Right forelimb (tissue), 1 donor: ENCODE measurements around the gene PIANP.

ENCODE experiments used
- DNase-seq: peaks from one replicate; pipeline ENCODE4 v3.0.0-alpha.2; 2018

The PIANP gene

GRCh38 chr12:6703631-6704030 is 3.0 kb upstream of the PIANP start:
- DNase-seq = no peak

DNA sequence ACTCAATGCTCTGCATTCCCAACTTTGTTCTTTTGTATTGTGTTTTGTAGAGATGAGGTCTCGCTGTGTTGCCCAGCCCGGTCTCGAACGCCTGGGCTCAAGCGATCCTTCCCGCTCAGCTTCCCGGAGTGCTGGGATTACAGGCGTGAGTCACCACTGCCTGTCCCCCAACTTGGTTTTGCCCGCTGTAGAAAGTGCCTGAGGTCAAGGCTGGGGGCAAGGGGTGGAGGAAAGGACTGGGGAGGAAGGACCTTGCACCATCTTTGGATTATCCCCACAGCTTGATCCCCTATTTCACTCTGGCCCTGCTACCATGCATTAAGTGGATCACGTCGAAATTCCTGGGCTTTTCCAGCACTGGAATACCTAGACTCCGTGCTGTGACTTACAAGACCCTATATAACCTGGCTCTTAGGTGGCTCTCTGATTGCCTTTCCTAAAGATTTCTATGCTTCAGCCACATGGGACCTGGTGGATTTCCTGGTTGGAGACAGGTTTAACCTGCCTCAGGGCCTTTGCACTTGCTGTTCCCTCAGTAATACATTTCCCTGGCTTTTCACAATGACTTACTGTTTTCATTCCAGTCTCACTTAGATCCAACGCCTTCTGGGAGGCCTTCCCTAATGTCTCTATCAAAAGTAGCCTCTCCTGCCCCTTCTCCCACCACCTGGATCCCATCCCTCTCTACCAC is 608 bp upstream of the PIANP start:
- DNase-seq = no peak

DNA sequence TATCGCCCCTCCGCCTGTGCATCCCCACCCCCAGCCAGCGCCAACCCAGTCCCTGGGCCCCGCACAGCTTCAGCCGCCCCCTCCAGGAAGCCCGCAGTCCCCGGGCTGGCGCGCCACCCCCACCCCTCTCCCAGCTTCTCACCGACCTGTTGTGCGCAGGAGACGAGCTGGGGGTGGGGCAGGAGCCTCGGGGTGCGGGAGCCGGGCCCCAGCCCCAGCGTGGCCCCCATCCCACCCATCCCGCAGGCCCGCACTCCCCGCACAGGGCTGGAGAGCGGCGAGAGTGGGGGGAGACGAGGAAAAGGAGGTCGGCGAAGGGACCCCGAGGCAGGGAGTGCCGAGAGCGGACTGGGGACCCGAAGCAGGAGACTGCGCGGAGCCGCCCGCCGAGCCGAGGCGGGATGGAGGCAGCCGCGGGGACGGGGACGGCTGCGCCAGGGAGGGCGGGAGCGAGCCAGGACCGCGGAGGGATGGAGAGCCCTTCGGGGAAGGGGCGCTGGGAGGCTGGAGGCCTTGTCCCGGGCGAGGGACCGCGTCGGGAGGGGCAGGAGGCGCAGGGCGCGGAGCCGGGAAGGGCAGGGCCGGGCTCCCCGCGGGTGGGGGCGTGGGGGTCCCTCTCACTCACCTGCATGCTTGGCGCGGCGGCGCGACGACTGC is 498 bp downstream of the PIANP start:
- DNase-seq = peak; percentile 58

DNA sequence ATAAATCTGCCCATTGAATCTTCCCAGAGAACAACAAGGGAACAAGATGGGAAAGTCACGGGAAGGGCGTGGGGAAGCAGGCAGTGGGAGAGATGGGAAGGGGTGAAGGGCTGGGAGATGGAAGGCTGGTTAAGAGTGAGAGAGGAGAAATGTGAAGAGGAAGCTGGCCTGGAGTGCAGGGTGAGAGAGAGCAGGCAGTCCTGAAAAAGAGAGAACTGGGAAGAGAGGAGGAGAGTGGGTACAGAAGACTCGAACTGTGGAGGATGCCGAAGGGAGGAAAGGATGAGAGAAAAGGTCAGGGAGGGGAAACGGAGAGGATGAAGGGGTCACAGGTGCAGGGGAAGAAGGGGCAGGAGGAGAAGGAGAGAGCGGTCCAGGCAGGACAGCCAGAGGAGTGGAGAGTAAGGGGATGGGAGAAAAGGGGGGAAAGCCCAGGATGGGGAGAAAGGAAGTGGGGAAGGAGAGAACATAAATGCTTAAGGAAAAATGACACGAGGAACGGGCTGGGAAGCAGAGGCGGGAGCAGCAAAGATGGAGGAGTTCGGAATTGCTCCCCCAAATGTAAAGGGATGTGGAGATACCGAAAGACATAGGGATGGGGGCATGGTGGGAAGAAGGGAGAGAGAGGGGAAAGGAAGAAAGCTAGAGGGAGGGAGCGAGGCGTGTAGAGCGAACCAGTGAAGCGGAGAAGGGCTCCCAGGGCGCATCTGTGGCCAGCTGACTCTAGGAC is 1.2 kb downstream of the PIANP start:
- no peak for DNase-seq

GRCh38 chr12:6698352-6699046 is 2.1 kb downstream of the PIANP start:
- DNase-seq = no peak

DNA sequence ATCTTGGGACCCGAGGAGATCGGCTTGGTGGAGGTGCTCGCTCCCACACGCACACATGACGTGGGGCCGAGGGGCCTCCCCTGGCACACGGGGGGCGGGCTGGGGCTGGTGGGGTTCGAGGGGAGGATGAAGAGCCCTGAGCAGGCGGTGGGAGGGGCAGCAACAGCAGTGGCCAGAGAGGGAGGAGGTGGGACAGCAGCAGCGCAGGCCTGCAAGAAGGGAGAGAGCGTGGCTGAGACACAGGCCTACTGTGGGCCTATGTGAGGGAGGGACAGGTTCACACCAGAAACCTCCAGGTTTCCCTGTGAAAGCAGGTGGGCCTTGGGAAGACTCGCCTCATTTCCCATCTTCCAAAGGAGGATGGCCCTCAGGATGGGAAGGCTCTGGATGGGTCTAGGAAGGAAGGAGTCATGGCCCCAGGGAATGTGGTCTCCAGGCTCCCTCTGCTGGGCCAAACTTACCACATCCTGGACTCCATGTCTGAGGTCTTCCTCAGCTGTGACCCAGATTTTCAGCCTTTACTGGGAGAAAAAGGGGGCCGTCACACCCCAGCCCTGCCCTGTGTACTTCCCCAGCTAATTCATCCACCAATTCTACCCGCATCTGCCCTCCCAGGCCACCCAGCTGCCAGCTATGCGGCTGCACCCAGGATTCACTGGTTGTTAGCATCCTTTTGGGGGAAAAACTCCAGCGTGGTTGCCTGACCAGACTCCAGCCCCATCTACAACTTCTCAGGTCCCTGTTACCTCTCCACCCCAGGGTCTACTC is 2.8 kb downstream of the PIANP start:
- DNase-seq = peak; percentile 63

GRCh38 chr12:6696690-6697583 is 3.7 kb downstream of the PIANP start:
- DNase-seq = no peak

DNA sequence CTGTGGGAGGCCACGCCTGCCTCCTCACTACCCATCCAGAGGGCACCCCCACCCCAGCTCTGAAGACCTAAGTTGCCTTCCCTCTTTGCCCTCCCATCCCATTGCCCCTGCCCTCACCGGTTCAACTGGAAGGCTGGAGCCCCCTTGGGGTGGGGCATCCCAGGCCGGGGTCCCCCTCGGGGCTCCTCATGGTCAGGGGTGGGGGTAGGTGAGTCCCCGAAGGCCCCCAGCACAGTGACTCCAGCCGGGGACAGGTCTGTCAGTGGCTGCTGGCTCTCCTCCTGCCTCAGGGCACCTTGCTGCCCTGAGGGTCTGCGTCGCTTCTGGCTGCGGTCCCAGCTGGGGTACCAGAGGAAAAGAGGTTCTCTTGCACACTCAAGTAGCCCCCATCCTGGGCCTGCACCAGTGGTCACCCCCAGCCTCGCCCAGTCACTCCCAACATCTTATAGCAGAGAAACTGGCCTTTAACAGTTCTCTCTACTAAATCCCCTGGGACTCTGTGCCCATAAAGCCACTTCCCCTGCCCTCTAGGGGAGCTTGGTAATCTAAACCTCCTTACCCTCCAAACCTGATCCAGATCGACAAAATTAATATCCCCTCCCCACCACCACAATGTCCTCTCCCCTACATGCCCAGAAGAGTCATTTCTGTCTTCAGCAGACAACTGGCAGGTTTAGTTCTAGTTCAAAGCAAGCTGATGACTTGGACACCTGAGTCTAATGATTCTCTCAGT is 5.1 kb downstream of the PIANP start:
- DNase-seq = no peak

DNA sequence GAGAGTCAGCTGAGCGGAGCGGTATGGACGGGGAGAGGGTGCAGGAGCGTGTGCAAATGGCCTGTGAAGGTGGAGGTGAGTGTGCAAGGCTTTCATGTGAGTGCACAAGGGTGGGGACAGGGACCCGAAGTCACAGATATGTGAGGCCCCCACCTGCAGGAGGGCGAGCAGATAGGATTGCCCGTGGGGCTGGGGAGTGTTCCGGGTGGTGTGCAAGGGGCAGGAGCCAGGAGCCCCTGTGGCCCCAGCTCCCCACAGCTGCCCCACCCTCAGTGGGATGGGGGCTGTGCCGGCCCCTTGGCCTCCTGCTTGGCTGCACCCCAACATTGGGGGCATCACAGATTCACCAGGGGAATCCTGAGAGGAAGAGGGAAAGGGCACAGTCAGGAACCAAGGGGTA is 5.9 kb downstream of the PIANP start:
- no peak for DNase-seq

GRCh38 chr12:6693832-6694355 is 6.7 kb downstream of the PIANP start:
- no peak for DNase-seq

DNA sequence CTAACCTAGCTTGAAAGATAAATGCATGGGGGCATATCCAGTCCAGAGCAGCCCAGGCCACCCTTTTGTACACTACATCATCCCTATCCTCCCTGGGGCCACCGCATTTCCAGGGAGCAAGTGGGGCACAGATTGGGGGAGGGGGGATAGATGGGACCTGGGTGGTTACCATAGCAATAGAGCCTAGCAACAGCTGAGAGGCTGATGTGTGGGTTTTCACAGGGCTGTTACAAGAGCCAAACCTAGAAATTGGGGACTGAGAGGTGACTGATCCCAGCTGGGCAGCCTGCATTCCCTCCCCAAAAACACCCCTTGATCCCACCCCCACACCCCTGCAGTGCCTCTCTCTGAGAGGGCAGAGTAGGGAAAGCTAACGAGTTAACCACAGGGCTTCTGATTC is 7.7 kb downstream of the PIANP start:
- no peak for DNase-seq

GRCh38 chr12:6691473-6691872 is 9.1 kb downstream of the PIANP start:
- no peak for DNase-seq

DNA sequence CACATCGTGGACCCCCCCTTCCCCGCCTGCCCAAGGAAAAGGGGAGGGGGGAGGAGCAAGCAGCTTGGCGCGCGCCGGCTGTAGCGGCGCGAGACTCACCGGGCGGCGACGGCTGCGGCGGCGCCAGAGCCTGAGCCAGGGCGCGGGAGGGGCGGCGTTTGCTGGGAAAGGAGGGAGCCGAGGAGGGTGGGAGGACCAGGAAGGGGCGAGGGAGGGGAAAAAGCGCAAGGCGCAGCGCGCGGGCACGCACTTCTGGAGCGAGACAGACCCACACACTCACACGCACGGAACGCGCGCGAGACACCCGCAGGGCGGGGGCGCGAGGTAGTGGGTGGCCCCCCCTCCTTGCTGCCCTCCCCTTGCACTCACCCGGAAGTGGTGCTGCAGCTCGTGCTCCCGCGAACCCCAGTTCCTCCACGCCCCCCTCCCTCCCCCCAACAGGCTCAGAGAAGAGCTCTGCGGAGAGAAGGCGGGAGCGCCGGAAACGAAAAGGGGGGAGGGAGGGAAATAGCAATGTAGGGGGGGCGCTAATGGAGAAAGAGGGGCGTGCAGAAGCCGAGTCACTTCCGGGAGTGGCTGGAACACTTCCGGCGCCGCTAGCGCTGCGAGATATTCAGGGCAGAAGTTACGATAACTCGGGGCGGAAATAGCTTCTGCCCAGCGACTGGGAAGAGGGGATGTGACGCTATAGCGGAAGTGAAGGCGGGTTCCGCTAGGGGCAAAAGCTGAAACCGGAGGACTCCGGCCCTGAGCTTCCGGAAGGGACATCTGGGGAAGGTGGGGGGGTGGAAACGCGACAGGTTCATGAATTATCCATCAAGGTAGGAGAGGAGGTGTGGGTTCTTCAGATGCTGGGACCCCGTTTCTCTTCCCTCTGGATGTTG is 11.4 kb downstream of the PIANP start, which contains the start of gene ZNF384:
Gene ZNF384, minus strand, starts transcription at position 377 of the 884 bp plus-strand sequence. CDS start 9,855 bp downstream, outside the sequence.
- DNase-seq = peak; percentile 97

DNA sequence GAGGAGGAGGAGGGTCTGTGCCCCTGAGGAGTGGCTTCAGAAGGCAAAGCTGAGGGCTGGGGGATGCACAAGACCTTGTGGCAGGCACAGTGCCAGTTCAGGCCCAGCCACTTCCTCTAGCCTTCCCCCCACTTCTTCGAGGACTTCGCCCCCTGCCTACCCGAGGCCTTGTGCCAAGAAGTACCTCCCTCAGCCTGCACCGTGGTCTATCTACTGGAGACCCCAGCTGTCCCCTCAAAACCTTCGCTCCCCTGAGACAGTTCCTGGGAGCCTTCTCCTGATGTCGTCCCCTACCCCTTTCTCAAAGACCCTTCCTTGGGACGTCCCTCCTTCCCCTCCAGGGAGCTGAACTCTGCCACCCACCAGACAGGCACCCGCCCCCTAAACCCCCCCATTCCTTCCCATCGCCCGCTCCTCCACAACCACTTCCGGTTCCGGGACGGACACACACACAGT is 12.0 kb downstream of the PIANP start:
- no peak for DNase-seq

GRCh38 chr12:6685814-6686213 is 14.8 kb downstream of the PIANP start:
- DNase-seq = no peak

DNA sequence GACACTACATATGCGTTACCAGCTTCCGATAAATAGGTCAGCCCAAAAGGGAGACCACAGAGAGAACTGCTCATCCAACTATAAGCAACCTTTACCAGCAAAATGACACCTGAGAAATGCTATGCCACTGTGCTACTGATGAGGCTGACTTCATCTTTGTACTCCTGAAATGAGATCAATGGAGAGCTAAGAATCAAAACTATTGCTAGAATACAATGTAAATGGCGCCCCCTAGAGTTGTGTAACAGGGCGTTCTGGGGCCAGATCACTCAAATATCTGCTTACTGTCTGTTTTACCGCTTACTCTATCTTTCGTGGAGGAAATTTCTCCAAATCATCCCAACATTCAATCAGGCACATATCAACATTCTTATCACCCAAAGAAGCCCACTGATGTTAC is 16.0 kb downstream of the PIANP start:
- DNase-seq = no peak

GRCh38 chr12:6676962-6677361 is 23.7 kb downstream of the PIANP start:
- DNase-seq = no peak

GRCh38 chr12:6672143-6672542 is 28.5 kb downstream of the PIANP start:
- no peak for DNase-seq

DNA sequence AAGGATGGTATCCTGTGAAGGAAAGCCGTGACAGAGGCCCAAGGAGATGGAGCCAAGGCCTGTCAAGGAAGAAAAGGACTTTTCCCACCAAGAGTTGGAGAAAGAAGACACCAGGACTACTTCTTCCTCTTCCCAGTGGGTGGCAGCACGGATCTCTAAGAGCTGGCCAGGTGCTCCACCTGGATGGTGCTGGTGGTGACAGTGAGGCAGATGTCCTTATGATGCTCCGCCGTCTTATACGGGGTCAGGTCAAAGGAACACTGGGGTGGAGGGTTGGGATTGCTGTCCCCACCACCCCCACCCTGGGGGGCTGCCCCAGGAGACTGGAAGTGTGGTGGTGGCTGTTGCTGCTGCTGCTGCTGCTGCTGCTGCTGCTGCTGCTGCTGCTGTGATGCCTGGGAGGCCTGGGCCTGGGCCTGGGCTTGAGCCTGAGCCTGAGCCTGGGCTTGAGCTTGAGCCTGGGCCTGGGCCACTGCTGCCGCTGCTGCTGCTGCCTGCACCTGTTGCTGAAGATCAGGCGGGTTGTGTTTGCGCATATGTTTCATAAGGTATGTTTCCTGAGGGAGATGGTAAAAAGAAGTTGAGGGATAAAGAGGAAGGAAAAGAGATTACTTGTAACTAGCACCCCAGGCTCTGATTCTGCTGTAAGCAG is 32.9 kb downstream of the PIANP start:
- no peak for DNase-seq
